Right lung (tissue), 5 donors: ENCODE measurements around the gene SMLR1. TPM values are rescaled to one million over a fixed set of nuclear protein-coding genes. Genes with fewer than 3 reads are reported as not detected.

Experiments
- DNase-seq, 2 donors: peaks; one replicate each; pipeline ENCODE4 v3.0.0-alpha.2; 2013
- polyA plus RNA-seq, 5 donors: library from polyadenylated mRNA; unstranded; fragments of 120-200 nt; gene quantifications; one replicate each; pipeline versions ENCODE4 v1.2.1 to v1.2.3, GENCODE V29; 2013; ENCODE audit warnings: inconsistent platforms in 1 of 5, low replicate concordance in 1 of 5; ENCODE audit not compliant: insufficient read length in 5 of 5, insufficient read depth in 1 of 5

The SMLR1 gene
- polyA plus RNA-seq, 5 donors, result 0.08 to 0.33 (median 0.16) TPM

DNA sequence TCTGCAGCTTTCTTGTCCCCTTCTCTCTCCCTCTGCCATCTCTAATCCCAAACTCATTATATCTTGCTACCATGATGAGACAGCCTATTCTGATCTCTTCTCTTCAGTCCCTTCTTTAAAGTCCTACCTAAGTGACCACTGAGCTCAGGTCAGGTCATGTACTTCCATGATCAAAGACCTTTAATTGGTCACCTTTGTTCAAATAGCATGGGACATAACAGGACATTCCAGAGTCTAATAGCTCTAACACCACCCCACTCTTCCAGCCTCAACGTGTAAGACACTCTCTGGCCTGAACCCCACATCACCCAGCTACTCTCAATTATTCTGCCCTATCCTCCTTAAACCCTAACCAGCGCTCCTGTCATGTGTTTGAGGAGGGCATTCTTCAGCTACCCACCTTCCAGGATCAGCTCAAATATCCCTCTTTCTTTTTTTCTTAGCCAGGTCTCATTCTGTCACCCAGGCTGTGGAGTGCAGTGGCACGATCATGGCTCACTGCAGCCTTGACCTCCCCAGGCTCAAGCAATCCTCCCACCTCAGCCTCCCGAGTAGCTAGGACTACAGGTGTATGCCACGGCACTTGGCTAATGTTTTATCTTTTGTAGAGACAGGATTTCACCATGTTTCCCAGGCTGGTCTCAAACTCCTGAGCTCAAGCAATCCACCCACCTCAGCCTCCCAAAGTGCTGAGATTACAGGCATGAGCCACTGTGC is 2.1 kb upstream of the SMLR1 start:
- no peak for DNase-seq

DNA sequence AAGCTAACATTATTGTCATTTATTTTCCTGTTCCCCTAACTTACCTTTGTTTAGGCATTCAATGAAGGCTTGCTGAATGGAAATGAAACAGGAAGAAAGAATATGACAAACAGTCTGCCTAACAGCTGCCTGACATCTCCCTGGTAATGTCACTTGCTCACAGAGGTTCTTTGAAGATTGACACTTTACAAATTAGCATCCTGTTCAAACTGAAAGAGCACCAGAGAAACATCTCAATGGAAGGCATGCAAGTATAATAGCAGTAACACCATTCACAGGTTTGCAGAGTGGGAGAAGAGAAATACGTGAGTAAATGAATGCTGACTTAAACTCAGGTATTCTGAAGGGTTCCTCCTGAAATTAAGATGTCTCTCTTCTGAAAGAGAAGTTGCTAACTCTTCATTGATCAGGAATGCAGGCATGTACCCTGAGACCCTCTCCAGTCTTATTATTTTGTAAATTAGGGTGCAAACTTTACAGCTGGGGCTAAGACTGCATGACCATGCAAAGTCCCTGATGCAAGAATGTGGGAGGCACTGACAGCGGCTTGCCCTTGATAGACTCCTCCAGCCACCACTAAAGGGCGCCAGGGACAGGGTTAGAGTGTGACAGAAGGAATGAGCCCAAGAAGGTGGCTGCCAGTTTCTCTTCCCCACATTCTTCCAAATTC is 1.3 kb upstream of the SMLR1 start:
- DNase-seq, result no peak

DNA sequence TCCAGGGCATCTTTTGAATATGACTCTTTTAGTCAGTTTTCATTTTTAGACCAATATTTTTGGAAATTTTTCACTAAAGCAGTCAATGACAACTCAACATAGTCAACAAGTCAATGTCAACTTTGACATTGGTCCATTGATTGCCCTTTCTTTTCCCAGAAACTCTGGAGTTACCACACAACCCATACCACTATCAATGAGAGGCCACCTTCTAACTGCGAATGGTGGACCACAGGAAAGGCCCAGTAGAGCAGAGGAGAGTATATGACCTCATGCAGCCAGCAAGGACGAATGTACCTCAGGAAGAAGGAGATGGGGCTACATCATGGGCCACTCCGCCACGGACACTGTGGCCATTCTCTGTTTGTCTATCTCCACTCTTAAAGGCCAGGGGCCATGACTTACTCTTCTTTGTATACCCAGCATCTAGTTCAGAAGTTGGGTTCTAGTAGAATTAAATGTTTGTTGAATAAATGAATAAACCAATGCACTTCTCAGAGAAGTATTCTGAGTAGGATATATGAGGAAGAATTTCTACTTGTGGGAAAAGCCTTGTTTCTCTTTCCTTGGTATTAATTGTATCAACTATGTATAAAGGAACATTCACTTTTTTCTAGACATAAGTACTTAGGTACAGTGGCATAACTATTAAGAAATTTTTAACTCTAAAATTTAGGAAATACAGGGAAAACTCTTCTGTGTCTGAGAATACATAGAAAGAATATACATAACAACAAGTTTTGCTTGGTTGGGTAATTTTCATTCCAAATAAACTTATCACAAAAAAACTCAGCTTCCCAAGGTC is 562 bp upstream of the SMLR1 start:
- no peak for DNase-seq

GRCh38 chr6:130829333-130829910 is 2.2 kb downstream of the SMLR1 start:
- DNase-seq, result no peak

DNA sequence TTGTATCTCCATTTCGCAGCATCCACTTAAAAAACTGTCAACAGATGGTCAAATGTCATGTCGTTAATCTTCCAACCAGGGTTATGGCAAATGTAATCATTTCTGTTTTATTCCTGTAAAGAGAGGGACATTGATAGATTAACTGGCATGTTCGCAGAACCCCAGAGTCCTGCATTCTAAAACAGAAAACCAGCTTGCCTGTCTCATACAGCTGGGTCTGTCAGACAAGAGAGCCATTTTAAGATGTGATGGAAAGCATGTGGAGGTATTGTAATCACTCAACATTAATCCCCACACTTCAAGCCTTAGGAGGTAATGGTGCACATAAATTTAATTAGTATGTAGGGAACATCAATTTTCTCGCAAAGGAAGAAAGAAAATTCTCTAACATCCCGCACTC is 4.4 kb downstream of the SMLR1 start:
- no peak for DNase-seq

DNA sequence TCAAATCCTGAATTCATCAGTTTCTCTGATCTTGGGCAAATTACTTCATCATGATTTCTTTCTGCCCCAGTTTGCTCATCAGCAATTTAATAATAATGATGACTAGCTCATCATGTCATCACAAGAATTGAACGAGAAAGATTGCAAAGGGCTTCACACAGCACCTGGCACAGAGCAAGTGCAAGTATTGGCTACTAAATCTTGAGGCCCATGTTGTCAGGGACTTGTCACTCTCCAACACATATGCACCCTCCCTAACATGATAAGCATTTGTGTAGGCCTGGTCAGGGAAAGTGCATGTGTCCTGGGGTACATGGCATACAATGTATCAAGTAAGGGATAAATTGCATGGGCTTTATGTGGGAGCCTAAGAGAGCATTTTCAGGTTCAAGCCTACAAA is 6.4 kb downstream of the SMLR1 start:
- DNase-seq, result no peak

- DNase-seq, result no peak
Observed at GRCh38 chr6:130834482-130835251, 7.5 kb downstream of the SMLR1 start.

DNA sequence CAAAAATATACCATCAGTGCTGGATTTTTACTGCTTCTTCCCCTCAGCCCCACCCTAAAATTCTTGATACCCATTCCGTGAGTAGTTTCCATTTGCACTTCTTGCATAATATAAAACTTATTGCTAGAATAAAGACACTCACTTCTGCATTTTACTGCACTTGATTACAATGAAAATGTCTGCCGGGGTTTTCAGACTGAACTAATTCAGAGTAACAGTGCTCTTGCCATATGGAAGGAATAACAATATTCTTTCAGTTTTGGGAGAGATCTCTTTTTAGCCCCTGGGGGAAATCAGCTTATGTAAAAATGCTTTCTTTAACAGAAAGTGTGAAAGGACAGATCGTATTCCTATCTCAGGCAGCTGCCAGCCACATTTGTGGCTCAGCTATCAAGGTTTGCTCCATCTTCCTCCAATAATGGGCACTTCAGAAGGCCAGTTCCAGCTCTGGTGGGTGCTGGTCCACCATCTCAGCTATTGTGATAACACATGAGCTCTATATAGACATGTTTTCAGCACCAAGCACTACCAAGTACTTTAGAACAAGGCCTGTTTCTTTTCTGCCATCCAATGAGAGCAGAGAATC is 8.9 kb downstream of the SMLR1 start:
- DNase-seq, result no peak

GRCh38 chr6:130837067-130837466 is 9.9 kb downstream of the SMLR1 start:
- no peak for DNase-seq

- DNase-seq, result no peak
Observed at GRCh38 chr6:130838250-130838860, 11.1 kb downstream of the SMLR1 start.

DNA sequence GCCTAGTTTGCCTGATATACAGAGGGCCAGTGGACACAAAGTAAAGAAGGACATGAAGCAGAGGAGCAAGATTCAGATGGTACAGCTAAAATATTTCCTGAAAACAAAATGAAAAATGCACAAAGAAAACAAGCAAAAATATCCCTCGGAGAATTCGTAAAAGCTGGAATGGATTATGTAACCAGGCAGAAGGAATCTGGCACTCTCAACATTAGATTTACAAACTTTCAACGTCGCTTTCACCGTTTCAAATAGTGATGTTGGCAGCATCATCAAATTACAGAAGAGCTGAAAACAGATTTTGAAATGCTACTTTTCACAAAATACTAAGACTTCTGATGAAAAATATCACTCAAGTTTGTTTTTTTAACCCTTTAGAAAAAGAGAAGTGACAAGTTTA is 11.7 kb downstream of the SMLR1 start:
- DNase-seq, result no peak

DNA sequence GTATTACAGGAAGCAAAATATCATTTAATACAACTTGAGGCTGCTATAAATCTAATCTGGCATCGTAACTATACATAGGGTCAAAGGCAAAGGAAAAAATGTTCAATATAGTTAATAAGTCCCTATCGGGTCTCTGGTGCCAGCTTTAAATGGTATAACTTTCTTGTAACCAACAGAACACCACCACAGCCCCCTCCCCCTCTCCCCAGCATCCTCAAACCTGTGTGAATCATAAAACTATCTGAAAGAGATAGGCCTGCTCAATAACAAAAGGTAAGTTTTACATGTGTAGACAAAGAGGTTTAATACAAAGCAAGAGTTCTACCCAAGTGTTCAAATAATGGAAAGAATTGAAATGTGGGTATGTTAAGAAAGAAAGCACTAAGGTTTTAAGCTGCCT is 12.2 kb downstream of the SMLR1 start:
- no peak for DNase-seq

DNA sequence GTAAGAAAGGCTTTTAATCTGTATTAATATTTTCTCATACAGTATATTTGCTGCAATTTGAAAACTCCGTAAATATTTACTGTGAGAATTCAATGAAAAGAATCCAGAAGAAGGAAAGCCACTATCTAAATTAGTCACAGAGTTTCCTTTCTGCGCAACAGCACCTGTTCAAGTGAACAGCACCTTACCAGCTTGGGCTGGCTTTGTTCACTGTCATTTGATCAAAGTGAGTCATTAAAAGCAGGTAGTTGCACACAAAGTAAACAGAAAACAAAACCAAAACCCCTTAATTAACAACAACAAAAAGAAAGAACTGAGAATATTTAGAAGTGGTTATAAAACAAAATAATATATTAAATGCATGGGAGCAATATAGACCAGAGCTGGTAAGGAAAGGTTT is 12.8 kb downstream of the SMLR1 start:
- no peak for DNase-seq

DNA sequence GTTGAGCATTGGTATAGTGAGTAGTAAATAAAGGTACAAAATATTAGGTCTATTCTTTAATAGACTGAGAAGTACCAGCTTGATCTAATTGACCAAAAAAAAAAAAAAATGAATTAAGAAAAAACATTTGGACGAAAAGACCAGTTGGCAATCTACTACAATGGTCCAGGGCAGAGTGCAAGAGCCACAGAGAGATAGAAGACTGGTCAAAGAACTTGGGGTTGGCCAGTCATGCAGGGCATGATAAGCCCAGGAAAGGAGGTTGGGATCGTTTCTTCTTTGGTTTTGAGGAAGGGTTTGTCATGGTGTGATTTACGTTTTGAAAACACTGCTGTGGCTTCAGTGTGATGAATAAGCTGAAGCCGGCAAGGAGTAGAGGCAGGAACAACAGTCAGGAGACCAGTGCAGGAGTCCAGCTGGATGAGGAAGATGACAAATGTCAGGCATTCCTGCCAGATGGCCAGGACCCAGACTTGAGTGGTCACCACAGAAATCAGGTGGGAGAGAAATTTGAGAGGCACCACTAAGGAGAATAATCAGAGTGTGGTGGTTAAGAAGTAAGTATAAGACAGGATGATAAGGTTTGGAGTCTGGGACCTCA is 14.0 kb downstream of the SMLR1 start:
- DNase-seq, result no peak

- no peak for DNase-seq
Observed at GRCh38 chr6:130843575-130844320, 16.5 kb downstream of the SMLR1 start.

DNA sequence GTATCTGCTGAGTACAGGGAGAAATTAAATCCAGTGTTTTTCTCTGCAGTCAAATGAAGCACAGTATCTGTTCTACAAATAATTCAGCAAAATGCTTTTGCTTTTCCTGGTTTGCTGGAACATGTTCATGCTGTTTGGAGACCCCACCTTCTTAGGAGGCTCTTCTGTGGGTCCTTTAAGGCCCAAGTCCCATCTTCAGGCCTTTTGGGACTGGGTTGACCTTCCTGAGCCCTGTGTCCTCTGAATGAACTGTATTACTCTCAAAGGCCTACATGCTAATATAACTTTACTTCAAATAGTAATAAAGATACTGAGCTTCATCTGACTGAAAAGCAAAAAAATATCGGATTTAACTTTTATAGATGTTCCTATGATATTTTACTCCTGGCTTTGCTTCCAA is 19.3 kb downstream of the SMLR1 start:
- no peak for DNase-seq

GRCh38 chr6:130847001-130847910 is 20.1 kb downstream of the SMLR1 start:
- no peak for DNase-seq

GRCh38 chr6:130848945-130849344 is 21.7 kb downstream of the SMLR1 start:
- DNase-seq, result no peak

DNA sequence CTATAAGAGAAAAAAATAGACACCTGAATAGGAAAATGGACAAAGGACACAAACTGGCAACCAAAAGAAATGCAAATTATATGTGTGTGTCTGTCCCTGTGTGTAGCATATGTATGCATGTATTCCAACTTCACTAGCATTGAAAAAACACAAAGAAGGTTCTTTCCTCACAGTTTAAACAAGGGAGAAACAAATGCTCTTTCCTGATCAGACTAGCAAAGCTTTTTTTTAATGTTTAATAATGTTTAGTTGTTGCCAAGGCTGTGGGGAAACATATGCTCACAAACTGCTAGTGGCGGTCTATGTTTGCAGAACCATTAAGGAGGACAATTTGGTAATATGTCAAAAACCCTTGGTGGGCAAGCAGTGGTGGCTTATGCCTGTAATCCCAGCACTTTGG is 22.4 kb downstream of the SMLR1 start:
- DNase-seq, result peak; percentile 27 to 39
